Loucy (cell line): ENCODE data around the gene ENOX1.
"Not testable (repeated sequence)": the region's sequence is repeated elsewhere in the genome, so short reads cannot be mapped to it uniquely, and the experiment has no call there.

Experiments used
- H2AFZ ChIP-seq: fragments of 200-600 bp; sonication (generic); 2 replicates; pipeline ENCODE4 v1.6.0; 2016; ENCODE audit warnings: antibody characterized with exemption, mild to moderate bottlenecking, low read length, moderate library complexity
- H3F3A ChIP-seq: fragments of 200-600 bp; 2 replicates; pipeline ENCODE4 v1.6.0; 2016; ENCODE audit warnings: antibody characterized with exemption, low read depth, mild to moderate bottlenecking
- H3K27me3 ChIP-seq: fragments of 200-600 bp; sonication (generic); 2 replicates; pipeline ENCODE4 v1.6.1; 2014; ENCODE audit warnings: low read length, mild to moderate bottlenecking; ENCODE audit not compliant: insufficient read depth, poor library complexity, severe bottlenecking
- H3K36me3 ChIP-seq: fragments of 200-600 bp; sonication (generic); 2 replicates; pipeline ENCODE4 v1.6.1; 2016; ENCODE audit warnings: low read length; ENCODE audit not compliant: insufficient read depth
- H3K4me1 ChIP-seq: fragments of 200-600 bp; sonication (generic); 2 replicates; pipeline ENCODE4 v1.5.1; 2014; ENCODE audit warnings: low read length, mild to moderate bottlenecking; ENCODE audit not compliant: insufficient read depth, poor library complexity, severe bottlenecking
- H3K4me2 ChIP-seq: fragments of 200-600 bp; sonication (generic); 2 replicates; pipeline ENCODE4 v1.6.0; 2014; ENCODE audit warnings: antibody characterized with exemption, low read length, low read depth, mild to moderate bottlenecking; ENCODE audit not compliant: poor library complexity, severe bottlenecking
- H3K4me3 ChIP-seq: fragments of 200-600 bp; sonication (generic); 2 replicates; pipeline ENCODE4 v1.5.1; 2014; ENCODE audit warnings: low read length, mild to moderate bottlenecking, mixed read lengths; ENCODE audit not compliant: poor library complexity, severe bottlenecking
- H3K79me2 ChIP-seq: fragments of 200-600 bp; sonication (generic); 2 replicates; pipeline ENCODE4 v1.6.1; 2014; ENCODE audit warnings: low read length; ENCODE audit not compliant: insufficient read depth
- H3K9ac ChIP-seq: fragments of 200-600 bp; sonication (generic); 2 replicates; pipeline ENCODE4 v1.6.0; 2014; ENCODE audit warnings: mild to moderate bottlenecking, low read depth, low read length, moderate library complexity; ENCODE audit not compliant: poor library complexity, severe bottlenecking
- H3K9me2 ChIP-seq: fragments of 200-600 bp; sonication (generic); replicated peaks from 2 replicates; pipeline ENCODE4 v1.6.1; 2016; ENCODE audit warnings: low read depth, low read length, mixed read lengths
- H3K9me3 ChIP-seq: fragments of 200-600 bp; sonication (generic); 2 replicates; pipeline ENCODE4 v1.6.1; 2014; ENCODE audit warnings: mild to moderate bottlenecking, antibody characterized with exemption, low read length, low read depth; ENCODE audit not compliant: insufficient read depth
- H4K20me1 ChIP-seq: fragments of 200-600 bp; sonication (generic); 2 replicates; pipeline ENCODE4 v1.6.0; 2014; ENCODE audit warnings: antibody characterized with exemption, low read length, mild to moderate bottlenecking; ENCODE audit not compliant: insufficient read depth, poor library complexity, severe bottlenecking
- CTCF ChIP-seq: fragments of 200-600 bp; sonication (generic); conservative IDR thresholded peaks from 2 replicates; pipeline ENCODE4 v1.5.1; 2014; ENCODE audit warnings: mild to moderate bottlenecking, antibody characterized with exemption, low read length
- EZH2phosphoT487 ChIP-seq: fragments of 200-600 bp; IDR thresholded peaks from 2 replicates; pipeline ENCODE4 v1.6.1; 2018; ENCODE audit warnings: antibody characterized with exemption, mild to moderate bottlenecking, moderate library complexity, borderline replicate concordance

The ENOX1 gene

GRCh38 chr13:43171489-43171888 lies 615.3 kb downstream of the ENOX1 start:
- no peak overlapping the region for H3K4me3 ChIP-seq
- peak overlapping the region; percentile 50; the same call in 1 of the 2 replicates for H2AFZ ChIP-seq
- no peak overlapping the region for H3K4me2 ChIP-seq
- H3F3A ChIP-seq = no peaks in the 10 kb centered on the region
- H3K9ac ChIP-seq = no peak overlapping the region
- no peaks in the 10 kb centered on the region for H3K9me3 ChIP-seq
- TF ChIP-seq EZH2phosphoT487 (no peak), CTCF (no peak)
- H4K20me1 ChIP-seq = no peaks in the 10 kb centered on the region
- H3K36me3 ChIP-seq = no peaks in the 10 kb centered on the region
- H3K27me3 ChIP-seq = no peaks in the 10 kb centered on the region
- no peaks in the 10 kb centered on the region for H3K9me2 ChIP-seq
- H3K79me2 ChIP-seq = no peaks in the 10 kb centered on the region
- H3K4me1 ChIP-seq = no peaks in the 10 kb centered on the region

GRCh38 chr13:43170506-43170905 lies 616.3 kb downstream of the ENOX1 start:
- Histone ChIP-seq H3K36me3 (no peaks in the 10 kb centered on the region), H3K9me2 (no peaks in the 10 kb centered on the region), H2AFZ (no peak overlapping the region; the same call in 1 of the 2 replicates), H3K4me1 (no peaks in the 10 kb centered on the region), H3K4me3 (no peak overlapping the region), H3K79me2 (no peaks in the 10 kb centered on the region), H3K9ac (no peak overlapping the region), H3K9me3 (no peaks in the 10 kb centered on the region), H3K27me3 (no peaks in the 10 kb centered on the region), H3F3A (no peaks in the 10 kb centered on the region), H3K4me2 (no peak overlapping the region), H4K20me1 (no peaks in the 10 kb centered on the region)
- TF ChIP-seq CTCF = no peak
- no peak for TF ChIP-seq EZH2phosphoT487

- not testable (repeated sequence) for H3K4me2 ChIP-seq, H3K4me1 ChIP-seq, H3K79me2 ChIP-seq, H4K20me1 ChIP-seq, H3K9me2 ChIP-seq, H2AFZ ChIP-seq, H3K9ac ChIP-seq, H3K36me3 ChIP-seq, H3F3A ChIP-seq, H3K9me3 ChIP-seq, H3K27me3 ChIP-seq, H3K4me3 ChIP-seq
Observed at GRCh38 chr13:43168434-43168833, 618.3 kb downstream of the ENOX1 start.

GRCh38 chr13:43167731-43168130 lies 619.0 kb downstream of the ENOX1 start:
- Histone ChIP-seq H3K79me2 (no peaks in the 10 kb centered on the region), H2AFZ (no peak overlapping the region), H3K36me3 (no peaks in the 10 kb centered on the region), H3K4me1 (no peaks in the 10 kb centered on the region), H4K20me1 (no peaks in the 10 kb centered on the region), H3K9ac (no peak overlapping the region), H3K27me3 (no peaks in the 10 kb centered on the region), H3K4me2 (no peak overlapping the region), H3K4me3 (no peak overlapping the region), H3K9me2 (no peaks in the 10 kb centered on the region), H3F3A (no peaks in the 10 kb centered on the region), H3K9me3 (no peaks in the 10 kb centered on the region)
- TF ChIP-seq EZH2phosphoT487 (no peak), CTCF (no peak)
